HEK293 (cell line): ENCODE measurements around the gene NIT1.

Source experiments
- AEBP2 ChIP-seq: fragments of 450-650 bp; formaldehyde crosslinking; IDR thresholded peaks from 2 replicates; pipeline ENCODE4 v1.5.1; 2016; ENCODE audit warnings: missing biosample characterization, missing genetic modification characterization, borderline replicate concordance
- GFI1B ChIP-seq: fragments of 450-650 bp; formaldehyde crosslinking; IDR thresholded peaks from 2 replicates; pipeline ENCODE4 v1.5.1; 2016; ENCODE audit warnings: missing biosample characterization, missing genetic modification characterization
- GLI4 ChIP-seq: fragments of 450-650 bp; formaldehyde crosslinking; IDR thresholded peaks from 2 replicates; pipeline ENCODE4 v1.5.1; 2016; ENCODE audit warnings: missing biosample characterization, missing genetic modification characterization
- HOXD13 ChIP-seq: sonication (generic); formaldehyde crosslinking; IDR thresholded peaks from 2 replicates; pipeline ENCODE4 v1.8.0; 2022; ENCODE audit warnings: missing genetic modification reagents, borderline replicate concordance
- KLF1 ChIP-seq: fragments of 450-650 bp; formaldehyde crosslinking; IDR thresholded peaks from 2 replicates; pipeline ENCODE4 v1.5.1; 2016; ENCODE audit warnings: missing biosample characterization, missing genetic modification characterization
- PATZ1 ChIP-seq: fragments of 450-650 bp; formaldehyde crosslinking; IDR thresholded peaks from 2 replicates; pipeline ENCODE4 v1.5.1; 2016; ENCODE audit warnings: missing biosample characterization, missing genetic modification characterization
- PBX3 ChIP-seq: sonication (generic); formaldehyde crosslinking; IDR thresholded peaks from 2 replicates; pipeline ENCODE4 v1.8.1; 2022; ENCODE audit warnings: mild to moderate bottlenecking, moderate library complexity, missing genetic modification reagents
- RBAK ChIP-seq: fragments of 450-650 bp; formaldehyde crosslinking; IDR thresholded peaks from 2 replicates; pipeline ENCODE4 v1.5.1; 2016; ENCODE audit warnings: missing biosample characterization, missing genetic modification characterization
- ZBTB6 ChIP-seq: fragments of 450-650 bp; formaldehyde crosslinking; IDR thresholded peaks from 2 replicates; pipeline ENCODE4 v1.5.1; 2017; ENCODE audit warnings: missing biosample characterization, missing genetic modification characterization
- ZNF138 ChIP-seq: fragments of 450-650 bp; formaldehyde crosslinking; IDR thresholded peaks from 2 replicates; pipeline ENCODE4 v1.5.1; 2016; ENCODE audit warnings: missing biosample characterization, missing genetic modification characterization, borderline replicate concordance
- ZNF24 ChIP-seq: fragments of 450-650 bp; formaldehyde crosslinking; IDR thresholded peaks from 2 replicates; pipeline ENCODE4 v1.5.1; 2016; ENCODE audit warnings: missing biosample characterization, missing genetic modification characterization
- ZNF266 ChIP-seq: fragments of 450-650 bp; formaldehyde crosslinking; IDR thresholded peaks from 2 replicates; pipeline ENCODE4 v1.5.1; 2016; ENCODE audit warnings: missing biosample characterization, missing genetic modification characterization, low read depth
- ZNF280C ChIP-seq: fragments of 450-650 bp; formaldehyde crosslinking; IDR thresholded peaks from 2 replicates; pipeline ENCODE4 v1.5.1; 2016; ENCODE audit warnings: missing biosample characterization, missing genetic modification characterization
- ZNF366 ChIP-seq: fragments of 450-650 bp; formaldehyde crosslinking; conservative IDR thresholded peaks from 2 replicates; pipeline ENCODE4 v1.5.1; 2016; ENCODE audit warnings: missing biosample characterization, missing genetic modification characterization
- ZNF37A ChIP-seq: fragments of 450-650 bp; IDR thresholded peaks from 2 replicates; pipeline ENCODE4 v1.5.1; 2018; ENCODE audit warnings: missing biosample characterization, missing genetic modification characterization
- ZNF433 ChIP-seq: fragments of 450-650 bp; formaldehyde crosslinking; IDR thresholded peaks from 2 replicates; pipeline ENCODE4 v1.5.1; 2016; ENCODE audit warnings: missing biosample characterization, missing genetic modification characterization, low read depth
- ZNF549 ChIP-seq: fragments of 450-650 bp; IDR thresholded peaks from 2 replicates; pipeline ENCODE4 v1.5.1; 2018; ENCODE audit warnings: missing biosample characterization, missing genetic modification characterization, mild to moderate bottlenecking, inconsistent platforms, moderate library complexity
- ZNF555 ChIP-seq: fragments of 450-650 bp; formaldehyde crosslinking; conservative IDR thresholded peaks from 2 replicates; pipeline ENCODE4 v1.5.1; 2017; ENCODE audit warnings: missing biosample characterization, mild to moderate bottlenecking, missing genetic modification characterization, inconsistent platforms
- ZNF600 ChIP-seq: fragments of 450-650 bp; formaldehyde crosslinking; IDR thresholded peaks from 2 replicates; pipeline ENCODE4 v1.5.1; 2016; ENCODE audit warnings: missing biosample characterization, missing genetic modification characterization
- ZNF692 ChIP-seq: fragments of 450-650 bp; formaldehyde crosslinking; IDR thresholded peaks from 2 replicates; pipeline ENCODE4 v1.5.1; 2016; ENCODE audit warnings: missing biosample characterization, missing genetic modification characterization
- ZNF768 ChIP-seq: fragments of 450-650 bp; formaldehyde crosslinking; IDR thresholded peaks from 2 replicates; pipeline ENCODE4 v1.5.1; 2018; ENCODE audit warnings: missing biosample characterization, mild to moderate bottlenecking, missing genetic modification characterization
- ZNF837 ChIP-seq: fragments of 450-650 bp; formaldehyde crosslinking; IDR thresholded peaks from 2 replicates; pipeline ENCODE4 v1.5.1; 2016; ENCODE audit warnings: missing biosample characterization, missing genetic modification characterization
- ZSCAN30 ChIP-seq: fragments of 450-650 bp; IDR thresholded peaks from 2 replicates; pipeline ENCODE4 v1.5.1; 2018; ENCODE audit warnings: missing biosample characterization, mild to moderate bottlenecking, missing genetic modification characterization, moderate library complexity
- ZSCAN5A ChIP-seq: fragments of 450-650 bp; formaldehyde crosslinking; IDR thresholded peaks from 2 replicates; pipeline ENCODE4 v1.5.1; 2016; ENCODE audit warnings: missing biosample characterization, missing genetic modification characterization

NIT1 gene

GRCh38 chr1:161165742-161166668 is 48.1 kb downstream of the NIT1 start, which contains the start of gene PPOX (continued):
- TF ChIP-seq ZNF280C (tag by site-specific recombination), result no peak
- TF ChIP-seq ZNF366, result peak; percentile 75
- TF ChIP-seq ZNF600 (tag by site-specific recombination), result peak; percentile 94
- TF ChIP-seq GFI1B (tag by site-specific recombination), result no peak
- TF ChIP-seq ZNF24 (tag by site-specific recombination), result no peak
- no peak for TF ChIP-seq ZNF433
- no peak for TF ChIP-seq PBX3 (CRISPR knock-in tag)
- 0 out of 2 replicates have a peak, but pooled peaks have one; percentile 13 for TF ChIP-seq ZNF692 (tag by site-specific recombination)
- TF ChIP-seq KLF1 (tag by site-specific recombination), result peak; percentile 65
- no peak for TF ChIP-seq ZNF555 (tag by site-specific recombination)
- TF ChIP-seq AEBP2 (tag by site-specific recombination), result no peak
- TF ChIP-seq ZNF266, result no peak
- peak; percentile 74; the same call in 1 of the 2 replicates for TF ChIP-seq ZBTB6 (tag by site-specific recombination)
- TF ChIP-seq ZSCAN30 (tag by site-specific recombination), result peak; percentile 77
- TF ChIP-seq ZSCAN5A (tag by site-specific recombination), result no peak
- no peak for TF ChIP-seq ZNF837 (tag by site-specific recombination)
- TF ChIP-seq RBAK (tag by site-specific recombination), result no peak
- no peak for TF ChIP-seq ZNF768 (tag by site-specific recombination)
- peak; percentile 52; the same call in 1 of the 2 replicates for TF ChIP-seq PATZ1 (tag by site-specific recombination)
- TF ChIP-seq ZNF549 (tag by site-specific recombination), result no peak
- TF ChIP-seq ZNF138 (tag by site-specific recombination), result no peak
- no peak for TF ChIP-seq GLI4 (tag by site-specific recombination)
- no peak for TF ChIP-seq ZNF37A (tag by site-specific recombination)
- TF ChIP-seq HOXD13 (CRISPR knock-in tag), result no peak
